HEK293 (cell line): Measurements from ENCODE around the gene GDPD5.

Experiments used
- CTCF ChIA-PET: fragments of 350-600 bp; formaldehyde crosslinking; extraction: SDS; loops from one replicate; lab custom pipeline; 2021; ENCODE audit warnings: antibody characterized with exemption; lab: Yijun Ruan, JAX
- POLR2A ChIA-PET: fragments of 300-600 bp; formaldehyde crosslinking; extraction: SDS; loops from one replicate; lab custom pipeline; 2020; ENCODE audit warnings: antibody characterized with exemption, inconsistent platforms; lab: Yijun Ruan, JAX
- H3K27ac ChIP-seq: fragments of 200-500 bp; sonication (Bioruptor generic); 2 replicates; pipeline ENCODE4 v1.5.1; 2014; ENCODE audit warnings: low read depth, low read length, control low read depth, inconsistent platforms; ENCODE audit errors: extremely low read depth
- H3K36me3 ChIP-seq, 2 experiments: fragments of 200-500 bp in 1 of 2; sonication (Bioruptor generic) in 1 of 2; 1 replicate in 1 of 2; 2 replicates in 1 of 2; pipeline ENCODE4 v1.5.1; 2014 to 2017; ENCODE audit warnings: inconsistent platforms in 2 of 2, low read length in 2 of 2; ENCODE audit not compliant: control insufficient read depth in 2 of 2, insufficient read depth in 1 of 2
- H3K4me1 ChIP-seq: fragments of 200-500 bp; sonication (Bioruptor generic); 2 replicates; pipeline ENCODE4 v1.5.1; 2014; ENCODE audit warnings: mild to moderate bottlenecking, low read length, inconsistent platforms; ENCODE audit not compliant: control insufficient read depth, insufficient read depth
- H3K4me3 ChIP-seq: 2 replicates; pipeline ENCODE4 v1.5.1; 2011; ENCODE audit warnings: low read depth, mild to moderate bottlenecking, control low read depth, low read length, moderate library complexity
- H3K9me3 ChIP-seq: fragments of 200-500 bp; sonication (Bioruptor generic); 2 replicates; pipeline ENCODE4 v1.5.1; 2014; ENCODE audit warnings: low read depth, low read length, inconsistent platforms; ENCODE audit not compliant: control insufficient read depth, insufficient read depth
- CTCF ChIP-seq: fragments of 450-650 bp; formaldehyde crosslinking; IDR thresholded peaks from 2 replicates; pipeline ENCODE4 v1.5.1; 2016; ENCODE audit warnings: missing biosample characterization, missing genetic modification characterization
- GLIS2 ChIP-seq: fragments of 450-650 bp; formaldehyde crosslinking; IDR thresholded peaks from 2 replicates; pipeline ENCODE4 v1.5.1; 2016; ENCODE audit warnings: missing biosample characterization, missing genetic modification characterization
- MEIS1 ChIP-seq: sonication (generic); formaldehyde crosslinking; IDR thresholded peaks from 2 replicates; pipeline ENCODE4 v1.8.1; 2022; ENCODE audit warnings: missing genetic modification reagents, mild to moderate bottlenecking, borderline replicate concordance
- SALL2 ChIP-seq: fragments of 450-650 bp; formaldehyde crosslinking; IDR thresholded peaks from 2 replicates; pipeline ENCODE4 v1.5.0; 2017; ENCODE audit warnings: missing biosample characterization, mild to moderate bottlenecking, missing genetic modification characterization, borderline replicate concordance
- ZFHX2 ChIP-seq: fragments of 450-650 bp; formaldehyde crosslinking; conservative IDR thresholded peaks from 2 replicates; pipeline ENCODE4 v1.5.1; 2016; ENCODE audit warnings: missing biosample characterization, missing genetic modification characterization
- ZIC2 ChIP-seq: fragments of 450-650 bp; formaldehyde crosslinking; IDR thresholded peaks from 2 replicates; pipeline ENCODE4 v1.5.1; 2016; ENCODE audit warnings: missing biosample characterization, missing genetic modification characterization
- ZNF114 ChIP-seq: fragments of 450-650 bp; formaldehyde crosslinking; IDR thresholded peaks from 2 replicates; pipeline ENCODE4 v1.5.0; 2017; ENCODE audit warnings: missing biosample characterization, missing genetic modification characterization
- ZNF2 ChIP-seq: fragments of 450-650 bp; formaldehyde crosslinking; IDR thresholded peaks from 2 replicates; pipeline ENCODE4 v1.5.1; 2016; ENCODE audit warnings: missing biosample characterization, missing genetic modification characterization
- ZNF23 ChIP-seq: fragments of 450-650 bp; formaldehyde crosslinking; IDR thresholded peaks from 2 replicates; pipeline ENCODE4 v1.5.1; 2016; ENCODE audit warnings: missing biosample characterization, missing genetic modification characterization, borderline replicate concordance
- ZNF324 ChIP-seq: fragments of 450-650 bp; formaldehyde crosslinking; IDR thresholded peaks from 2 replicates; pipeline ENCODE4 v1.5.1; 2016; ENCODE audit warnings: missing biosample characterization, missing genetic modification characterization
- ZNF394 ChIP-seq: fragments of 450-650 bp; formaldehyde crosslinking; IDR thresholded peaks from 2 replicates; pipeline ENCODE4 v1.5.1; 2016; ENCODE audit warnings: missing biosample characterization, missing genetic modification characterization, mild to moderate bottlenecking, moderate library complexity, borderline replicate concordance
- ZNF416 ChIP-seq: fragments of 450-650 bp; formaldehyde crosslinking; IDR thresholded peaks from 2 replicates; pipeline ENCODE4 v1.5.1; 2016; ENCODE audit warnings: missing biosample characterization, missing genetic modification characterization
- ZNF510 ChIP-seq: fragments of 450-650 bp; formaldehyde crosslinking; IDR thresholded peaks from 2 replicates; pipeline ENCODE4 v1.5.1; 2018; ENCODE audit warnings: mild to moderate bottlenecking, missing genetic modification characterization, missing biosample characterization; ENCODE audit not compliant: insufficient replicate concordance
- ZNF513 ChIP-seq: fragments of 450-650 bp; IDR thresholded peaks from 2 replicates; pipeline ENCODE4 v1.5.1; 2018; ENCODE audit warnings: missing biosample characterization, missing genetic modification characterization
- ZNF529 ChIP-seq: fragments of 450-650 bp; formaldehyde crosslinking; IDR thresholded peaks from 2 replicates; pipeline ENCODE4 v1.5.1; 2017; ENCODE audit warnings: missing genetic modification characterization, missing biosample characterization; ENCODE audit not compliant: insufficient replicate concordance
- ZNF580 ChIP-seq: fragments of 450-650 bp; formaldehyde crosslinking; IDR thresholded peaks from 2 replicates; pipeline ENCODE4 v1.5.1; 2016; ENCODE audit warnings: missing biosample characterization, missing genetic modification characterization
- ZNF596 ChIP-seq: fragments of 450-650 bp; IDR thresholded peaks from 2 replicates; pipeline ENCODE4 v1.5.0; 2018; ENCODE audit warnings: missing biosample characterization, mild to moderate bottlenecking, missing genetic modification characterization, moderate library complexity
- ZNF623 ChIP-seq: fragments of 450-650 bp; formaldehyde crosslinking; IDR thresholded peaks from 2 replicates; pipeline ENCODE4 v1.5.1; 2016; ENCODE audit warnings: missing biosample characterization, missing genetic modification characterization
- ZNF677 ChIP-seq: fragments of 450-650 bp; IDR thresholded peaks from 2 replicates; pipeline ENCODE4 v1.5.0; 2018; ENCODE audit warnings: missing biosample characterization, mild to moderate bottlenecking, missing genetic modification characterization, moderate library complexity
- ZSCAN16 ChIP-seq: fragments of 450-650 bp; formaldehyde crosslinking; IDR thresholded peaks from 2 replicates; pipeline ENCODE4 v1.5.1; 2016; ENCODE audit warnings: missing biosample characterization, missing genetic modification characterization

Gene GDPD5

GRCh38 chr11:75450826-75451821 is 74.6 kb downstream of the GDPD5 start:
- no peaks in the 10 kb centered on the region for H3K4me1 ChIP-seq
- TF ChIP-seq CTCF (tag by site-specific recombination) (peak; percentile 48), ZNF580 (no peak), ZNF2 (tag by site-specific recombination) (peak; percentile 98), ZFHX2 (tag by site-specific recombination) (no peak)
- H3K27ac ChIP-seq, result no peak overlapping the region
- no peaks in the 10 kb centered on the region for H3K9me3 ChIP-seq
- no peak overlapping the region for H3K4me3 ChIP-seq
- H3K36me3 ChIP-seq, result no peaks in the 10 kb centered on the region
- ChIA-PET CTCF (interaction anchor here (0.6 to 2.6 kb wide), 24 partner anchors 8 to 1061 kb away, joined by 3 to 19 read pairs (median 4); no protein-coding TSS in a partner anchor), POLR2A (no interaction called here)

GRCh38 chr11:75450236-75450635 is 75.5 kb downstream of the GDPD5 start:
- H3K36me3 ChIP-seq, result no peaks in the 10 kb centered on the region
- no peak for TF ChIP-seq SALL2
- TF ChIP-seq ZNF114, result no peak
- TF ChIP-seq ZNF529 (tag by site-specific recombination), result no peak
- TF ChIP-seq ZNF513 (tag by site-specific recombination), result no peak
- TF ChIP-seq GLIS2, result no peak
- TF ChIP-seq ZNF677 (tag by site-specific recombination), result no peak
- TF ChIP-seq ZNF394 (tag by site-specific recombination), result no peak
- TF ChIP-seq ZSCAN16 (tag by site-specific recombination), result no peak
- no peak for TF ChIP-seq ZNF416
- H3K27ac ChIP-seq, result no peak overlapping the region
- CTCF ChIA-PET, result interaction anchor here (0.6 to 2.6 kb wide), 5 partner anchors 11 to 91 kb away, joined by 3 to 19 read pairs (median 5); no protein-coding TSS in a partner anchor
- no peaks in the 10 kb centered on the region for H3K9me3 ChIP-seq
- H3K4me3 ChIP-seq, result no peak overlapping the region
- POLR2A ChIA-PET, result no interaction called here
- no peaks in the 10 kb centered on the region for H3K4me1 ChIP-seq

- Histone ChIP-seq H3K9me3 (no peaks in the 10 kb centered on the region), H3K27ac (no peak overlapping the region), H3K4me3 (no peak overlapping the region), H3K36me3 (no peaks in the 10 kb centered on the region), H3K4me1 (no peaks in the 10 kb centered on the region)
- no peak for TF ChIP-seq ZNF596 (tag by site-specific recombination)
- no peak for TF ChIP-seq MEIS1
- TF ChIP-seq ZNF529 (tag by site-specific recombination), result no peak
- no peak for TF ChIP-seq ZNF23
- TF ChIP-seq ZNF677 (tag by site-specific recombination), result no peak
- TF ChIP-seq ZNF324 (tag by site-specific recombination), result no peak
- no peak for TF ChIP-seq ZNF510 (tag by site-specific recombination)
- no peak for TF ChIP-seq ZNF623
- TF ChIP-seq ZIC2 (tag by site-specific recombination), result no peak
- ChIA-PET CTCF (interaction anchor here (0.6 to 1.4 kb wide), 2 partner anchors 81 to 170 kb away, joined by 4 to 6 read pairs; no protein-coding TSS in a partner anchor), POLR2A (no interaction called here)
These were observed 76.0 kb downstream of the GDPD5 start for GRCh38 chr11:75449776-75450175.
